ENCODE data around the gene FKBP5.
"Not testable (repeated sequence)": the region's sequence is repeated elsewhere in the genome, so short reads cannot be mapped to it uniquely, and the experiment has no call there.

FKBP5 gene

GRCh38 chr6:35673755-35674154 lies 15.0 kb downstream of the FKBP5 start:
- TF ChIP-seq, protein P1, sequence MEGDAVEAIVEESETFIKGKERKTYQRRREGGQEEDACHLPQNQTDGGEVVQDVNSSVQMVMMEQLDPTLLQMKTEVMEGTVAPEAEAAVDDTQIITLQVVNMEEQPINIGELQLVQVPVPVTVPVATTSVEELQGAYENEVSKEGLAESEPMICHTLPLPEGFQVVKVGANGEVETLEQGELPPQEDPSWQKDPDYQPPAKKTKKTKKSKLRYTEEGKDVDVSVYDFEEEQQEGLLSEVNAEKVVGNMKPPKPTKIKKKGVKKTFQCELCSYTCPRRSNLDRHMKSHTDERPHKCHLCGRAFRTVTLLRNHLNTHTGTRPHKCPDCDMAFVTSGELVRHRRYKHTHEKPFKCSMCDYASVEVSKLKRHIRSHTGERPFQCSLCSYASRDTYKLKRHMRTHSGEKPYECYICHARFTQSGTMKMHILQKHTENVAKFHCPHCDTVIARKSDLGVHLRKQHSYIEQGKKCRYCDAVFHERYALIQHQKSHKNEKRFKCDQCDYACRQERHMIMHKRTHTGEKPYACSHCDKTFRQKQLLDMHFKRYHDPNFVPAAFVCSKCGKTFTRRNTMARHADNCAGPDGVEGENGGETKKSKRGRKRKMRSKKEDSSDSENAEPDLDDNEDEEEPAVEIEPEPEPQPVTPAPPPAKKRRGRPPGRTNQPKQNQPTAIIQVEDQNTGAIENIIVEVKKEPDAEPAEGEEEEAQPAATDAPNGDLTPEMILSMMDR (IDR thresholded peaks at IDR 0.05; ENCODE audit: low read depth, low read length), result no peak
- no peak overlapping the region for H3K4me3 ChIP-seq (replicated peaks in 1 of 2; ENCODE audit: low read depth in 2 of 2, low read length in 2 of 2)
- DNase-seq (ENCODE audit: low read depth in 2 of 2), result no peak

GRCh38 chr6:35673284-35673666 lies 15.4 kb downstream of the FKBP5 start:
- not testable (repeated sequence) for DNase-seq (ENCODE audit: low read depth in 2 of 2); H3K4me3 ChIP-seq (replicated peaks in 1 of 2; ENCODE audit: low read depth in 2 of 2, low read length in 2 of 2)

- DNase-seq (ENCODE audit: low read depth in 2 of 2); H3K4me3 ChIP-seq (replicated peaks in 1 of 2; ENCODE audit: low read depth in 2 of 2, low read length in 2 of 2): not testable (repeated sequence)
Observed at GRCh38 chr6:35670453-35670852, 18.3 kb downstream of the FKBP5 start.

GRCh38 chr6:35669451-35670045 lies 19.2 kb downstream of the FKBP5 start:
- peak overlapping the region in 1 of 2 donors; percentile 6 for H3K4me3 ChIP-seq (replicated peaks in 1 of 2; ENCODE audit: low read depth in 2 of 2, low read length in 2 of 2)
- peak; percentile 56 to 64 for DNase-seq (ENCODE audit: low read depth in 2 of 2)

DNA sequence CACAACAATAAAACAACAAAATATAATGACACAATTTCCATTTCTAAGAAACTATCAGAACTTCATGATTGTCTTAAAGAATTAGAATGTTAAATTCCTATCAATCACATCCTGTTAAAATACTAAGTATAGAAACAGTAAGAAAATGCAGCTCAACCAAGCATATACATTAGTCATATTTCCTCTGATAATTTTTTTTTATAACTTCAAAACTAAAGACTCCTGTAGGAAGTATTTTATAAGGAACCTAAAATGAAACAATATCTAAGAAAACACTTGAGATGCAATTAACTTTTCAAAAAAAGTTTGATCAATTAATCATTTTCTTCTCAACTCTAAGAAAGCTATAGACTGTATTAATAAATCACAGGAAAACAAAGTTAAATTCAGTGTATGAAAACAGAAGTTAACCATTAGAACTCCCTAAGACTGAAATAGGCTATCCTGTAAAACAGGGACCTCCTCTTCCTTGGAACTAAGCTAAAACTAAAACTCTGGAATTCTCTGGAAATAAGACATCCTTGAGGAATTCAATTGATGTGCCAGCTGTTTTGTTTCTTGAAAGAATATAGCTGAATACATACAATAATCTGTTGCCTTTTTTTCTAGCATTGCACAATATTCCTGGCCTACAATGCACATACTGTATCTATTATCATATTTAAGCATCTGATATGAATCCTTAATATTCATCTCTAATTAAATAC lies 19.8 kb downstream of the FKBP5 start:
- TF ChIP-seq, protein P1 (IDR thresholded peaks at IDR 0.05; ENCODE audit: low read depth, low read length), result no peak
- DNase-seq (ENCODE audit: low read depth in 2 of 2), result peak; percentile 50 to 66
- H3K4me3 ChIP-seq (replicated peaks in 1 of 2; ENCODE audit: low read depth in 2 of 2, low read length in 2 of 2), result peak overlapping the region in 1 of 2 donors; percentile 6

More at GRCh38 chr6:35669451-35670045, 19.2 kb downstream of the FKBP5 start:
- TF ChIP-seq, protein P1 (IDR thresholded peaks at IDR 0.05; ENCODE audit: low read depth, low read length), result no peak

DNA sequence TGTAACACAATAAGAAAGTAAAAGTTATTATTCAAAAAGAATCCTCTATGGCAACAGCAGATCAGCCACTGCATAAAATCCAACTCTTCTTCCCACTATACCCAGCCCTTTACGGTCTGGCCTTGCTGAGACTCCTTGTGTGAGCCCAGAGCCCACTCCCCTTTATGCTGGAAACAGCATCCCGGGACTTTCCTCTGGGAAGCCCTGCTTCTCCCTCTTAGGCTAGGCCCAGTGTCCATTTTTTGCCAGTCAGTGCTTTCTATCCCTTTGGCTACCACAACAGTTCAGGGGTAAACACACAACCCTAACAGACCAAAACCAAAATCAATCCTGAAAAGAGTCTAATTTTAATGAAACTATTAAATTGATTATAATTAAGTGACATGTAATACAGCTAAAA lies 20.6 kb downstream of the FKBP5 start:
- no peak overlapping the region for H3K4me3 ChIP-seq (replicated peaks in 1 of 2; ENCODE audit: low read depth in 2 of 2, low read length in 2 of 2)
- TF ChIP-seq, protein P1 (IDR thresholded peaks at IDR 0.05; ENCODE audit: low read depth, low read length), result no peak
- DNase-seq (ENCODE audit: low read depth in 2 of 2), result no peak

- no peak overlapping the region for H3K4me3 ChIP-seq (replicated peaks in 1 of 2; ENCODE audit: low read depth in 2 of 2, low read length in 2 of 2)
- TF ChIP-seq, protein P1 (IDR thresholded peaks at IDR 0.05; ENCODE audit: low read depth, low read length), result no peak
- DNase-seq (ENCODE audit: low read depth in 2 of 2), result no peak
Observed at GRCh38 chr6:35665573-35665972, 23.1 kb downstream of the FKBP5 start.

GRCh38 chr6:35664945-35665344 lies 23.8 kb downstream of the FKBP5 start:
- TF ChIP-seq, protein P1 (IDR thresholded peaks at IDR 0.05; ENCODE audit: low read depth, low read length), result no peak
- DNase-seq (ENCODE audit: low read depth in 2 of 2), result no peak
- no peak overlapping the region for H3K4me3 ChIP-seq (replicated peaks in 1 of 2; ENCODE audit: low read depth in 2 of 2, low read length in 2 of 2)
